Activated CD8-positive, alpha-beta memory T cell treated with anti-CD3 and anti-CD28 coated beads, Interleukin-2, amount 50 U/mL, for 48 hours (primary cell): ENCODE measurements around the gene AKR7A3.

Experiments
- DNase-seq: peaks from one replicate; pipeline ENCODE4 v3.0.0-alpha.2; 2020

AKR7A3 gene

DNA sequence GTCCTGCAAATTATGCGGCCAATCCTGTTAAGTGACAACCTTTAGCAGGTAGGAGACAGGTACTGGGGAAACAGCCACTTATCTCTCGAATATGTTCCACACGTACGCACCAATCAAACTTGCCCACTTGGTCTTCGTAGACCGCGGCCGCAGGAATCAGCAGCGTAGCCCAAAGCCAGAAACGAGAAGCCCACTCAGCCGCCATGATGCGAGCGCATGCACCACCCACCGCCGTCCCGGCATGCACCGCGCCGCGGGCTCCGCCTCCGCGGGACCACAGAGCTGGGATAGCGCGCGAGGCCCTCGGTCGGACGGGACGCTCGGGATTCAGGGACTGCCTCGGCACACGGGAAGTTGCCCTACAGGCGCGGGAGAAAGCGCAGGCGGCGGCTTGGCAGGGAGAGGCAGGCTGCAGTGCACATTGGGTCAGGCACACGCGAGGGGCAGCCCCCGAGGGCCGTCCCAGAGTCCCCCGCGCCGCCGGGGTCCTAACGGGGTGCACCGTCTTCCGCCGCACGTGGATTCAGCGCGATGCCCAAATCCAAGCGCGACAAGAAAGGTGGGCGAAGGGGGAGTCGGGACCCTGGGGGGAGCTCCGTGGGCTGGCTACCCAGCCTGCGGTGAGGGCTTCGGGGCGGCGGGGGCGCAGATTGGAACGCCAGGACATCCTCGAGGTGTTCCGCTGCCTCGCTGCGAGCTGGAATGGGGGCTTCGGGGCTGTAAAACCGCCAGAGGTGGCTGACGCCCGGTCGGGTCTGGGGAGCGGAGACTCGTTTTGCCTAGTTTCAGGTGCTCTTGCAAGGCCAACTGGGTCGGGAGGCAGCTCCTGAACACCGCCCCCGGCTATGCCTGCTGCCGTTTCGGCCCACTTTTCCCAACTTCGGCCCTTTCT, 37.0 kb downstream of the AKR7A3 start, which contains the start of the genes EMC1 and MRTO4:
Gene EMC1 (minus strand): TSS at position 220 of the 892 bp plus-strand sequence. CDS start 15 bp downstream, at position 205.
Gene MRTO4 (plus strand): TSS at position 501 of the 892 bp plus-strand sequence. CDS start 31 bp downstream, at position 532.
- DNase-seq: peak; percentile 96

GRCh38 chr1:19250629-19251304, 37.8 kb downstream of the AKR7A3 start:
- peak; percentile 54 for DNase-seq

DNA sequence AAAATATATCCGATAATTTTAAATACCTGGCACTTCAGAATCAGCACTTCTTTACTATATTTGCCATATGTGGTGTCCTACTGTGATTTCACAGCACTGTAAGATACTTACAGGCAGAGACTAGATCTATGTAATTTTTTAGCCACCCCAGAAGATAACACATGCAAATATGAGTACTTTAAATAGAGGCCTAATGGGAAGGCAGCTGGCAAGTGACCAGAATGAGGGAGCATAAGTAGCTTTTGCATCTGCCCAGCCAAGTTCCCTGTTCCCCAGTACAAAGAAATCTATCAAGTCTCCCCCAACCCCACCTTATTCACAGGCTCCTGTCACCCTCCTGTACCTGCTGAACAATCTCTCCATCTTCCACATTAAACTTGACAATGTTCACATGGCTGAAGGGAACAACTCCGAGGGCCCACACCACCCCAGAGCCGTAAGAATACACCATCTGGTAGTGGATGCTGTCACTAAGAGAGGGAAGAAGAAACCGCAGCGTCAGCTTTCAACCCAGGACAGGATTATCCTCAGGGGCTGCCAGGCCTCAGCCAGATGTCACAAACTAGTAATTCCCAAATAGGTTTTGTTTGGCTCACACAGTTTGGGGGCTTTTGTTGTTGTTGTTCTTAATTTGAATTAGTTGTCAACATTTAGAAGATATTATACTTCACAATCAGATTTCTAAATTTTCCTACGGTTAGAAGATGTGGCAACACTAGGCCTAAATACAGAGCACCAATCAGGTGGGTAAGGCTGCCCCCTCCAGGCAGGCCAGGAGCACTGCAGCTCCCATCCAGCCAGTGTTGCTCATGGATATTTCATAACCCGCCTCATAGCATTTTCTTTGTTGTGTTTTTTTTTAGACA, 47.7 kb downstream of the AKR7A3 start:
- peak; percentile 86 for DNase-seq

DNA sequence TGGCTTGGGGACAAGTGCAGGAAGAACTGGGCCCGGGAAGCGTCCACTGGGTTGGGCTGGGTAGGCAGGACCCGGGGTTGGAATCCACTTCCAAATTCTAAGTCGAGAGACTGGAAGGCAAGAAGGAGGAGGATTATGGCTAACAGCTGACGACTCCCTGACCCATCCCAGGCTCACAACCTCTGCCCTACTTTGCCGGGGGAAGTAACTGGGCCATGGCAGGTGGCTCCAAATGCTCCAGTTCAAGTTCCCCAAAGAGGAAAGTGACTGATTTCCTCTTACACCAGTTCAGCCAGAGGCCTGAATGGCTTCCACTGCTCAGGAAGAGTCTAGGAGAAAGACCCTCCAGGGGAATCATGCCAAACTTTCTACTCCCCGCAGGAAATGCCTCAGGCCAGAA, 48.7 kb downstream of the AKR7A3 start:
- no peak for DNase-seq

DNA sequence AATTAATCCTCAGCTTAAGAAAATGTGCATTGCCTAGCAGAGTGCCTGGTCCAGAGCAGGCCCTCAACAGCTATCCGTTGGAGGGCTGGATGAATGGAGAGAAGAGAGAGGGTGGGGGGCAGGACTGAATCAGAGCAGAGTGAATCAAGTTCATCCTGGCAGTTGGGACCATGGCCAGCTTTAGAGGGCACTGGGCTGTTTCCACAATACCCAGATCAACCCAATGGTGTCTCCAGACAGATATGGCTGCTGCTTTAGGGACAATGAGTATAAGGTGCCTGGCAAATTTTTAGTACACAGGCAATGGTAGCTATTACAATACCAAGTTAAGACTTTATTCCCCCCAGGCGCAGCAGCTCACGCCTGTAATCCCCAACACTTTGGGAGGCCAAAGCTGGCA, 54.3 kb downstream of the AKR7A3 start:
- no peak for DNase-seq
